Thyroid gland (tissue), 4 donors: ENCODE measurements around the gene MAPK11. TPM values are rescaled to one million over a fixed set of nuclear protein-coding genes. Genes with fewer than 3 reads are reported as not detected.

Experiments
- DNase-seq, 2 donors: peaks; one replicate each; pipeline ENCODE4 v3.0.0-alpha.2; 2019
- H3K27ac ChIP-seq, 3 donors: fragments of 200-600 bp; sonication (generic); 1 replicate in 2 of 3; 2 replicates in 1 of 3; pipeline ENCODE4 v1.5.1; 2016 to 2019; ENCODE audit warnings: mild to moderate bottlenecking in 1 of 3, moderate library complexity in 1 of 3
- H3K27me3 ChIP-seq: fragments of 200-600 bp; sonication (generic); one replicate; pipeline ENCODE4 v1.5.1; 2019
- H3K36me3 ChIP-seq, 2 donors: fragments of 200-600 bp; sonication (generic); one replicate each; pipeline ENCODE4 v1.5.1; 2016 to 2019
- H3K4me1 ChIP-seq, 2 donors: fragments of 200-600 bp; sonication (generic); one replicate each; pipeline ENCODE4 v1.5.1; 2017 to 2019
- H3K4me3 ChIP-seq, 3 donors: fragments of 200-600 bp; sonication (generic); replicated peaks in 1 of 3; 1 replicate in 2 of 3; 2 replicates in 1 of 3; pipeline ENCODE4 v1.5.1; 2016; ENCODE audit warnings: mild to moderate bottlenecking in 1 of 3
- H3K9me3 ChIP-seq: fragments of 200-600 bp; sonication (generic); one replicate; pipeline ENCODE4 v1.5.1; 2017
- CTCF ChIP-seq, 6 experiments: fragments of 200-600 bp in 3 of 6; fragments of 450-650 bp in 3 of 6; sonication (generic) in 3 of 6; IDR thresholded peaks; one replicate each; pipeline ENCODE4 v1.5.1; 2016 to 2019; ENCODE audit warnings: antibody characterized with exemption in 6 of 6, mild to moderate bottlenecking in 2 of 6, inconsistent platforms in 1 of 6, moderate library complexity in 1 of 6
- POLR2A ChIP-seq, 2 donors: fragments of 450-650 bp; IDR thresholded peaks; one replicate each; pipeline ENCODE4 v1.6.1; 2017; ENCODE audit warnings: antibody characterized with exemption in 2 of 2, mild to moderate bottlenecking in 2 of 2, moderate library complexity in 1 of 2
- WGBS, 2 donors: methylation state at CpG; one replicate each; pipeline ENCODE4 v1.1.5; 2017; 5-methylcytosine and 5-hydroxymethylcytosine counted together
- intact Hi-C: fragments of 100-400 bp; cut with DNase I; formaldehyde crosslinking; loops from one replicate; pipeline ENCODE4 v1.15.1; 2023
- total RNA-seq, 4 donors: library from RNA; depleted of rRNA; stranded (reverse); fragments of >200 nt; gene quantifications; one replicate each; pipeline ENCODE4 v1.2.3, GENCODE V29; 2016

Gene MAPK11
- total RNA-seq, 4 donors from 2014 or later, result 2.8 to 4.7 (median 4.0) TPM

GRCh38 chr22:50270666-50271394 is 650 bp upstream of the MAPK11 start:
- H3K27ac ChIP-seq, result peak overlapping the region in 1 of 3 donors; percentile 4
- H3K27me3 ChIP-seq, result no peaks in the 10 kb centered on the region
- H3K4me3 ChIP-seq, result peak overlapping the region in 2 of 3 donors; percentile 14 to 35
- TF ChIP-seq CTCF (IDR thresholded peaks at IDR 0.05) (no peak), POLR2A (IDR thresholded peaks at IDR 0.05) (no peak)
- peak; percentile 74 to 79 for DNase-seq
- peaks cover 10 to 11% of the 10 kb centered on the region in 2 donors for H3K36me3 ChIP-seq
- H3K9me3 ChIP-seq, result no peaks in the 10 kb centered on the region
- WGBS, 2 donors, result 2 to 4% methylated on average over 29 to 52 of the region's 53 CpGs
- peaks cover 41 to 51% of the 10 kb centered on the region in 2 donors for H3K4me1 ChIP-seq
- intact Hi-C loops, result no loop called here

GRCh38 chr22:50269573-50269969 is 609 bp downstream of the MAPK11 start:
- Histone ChIP-seq H3K36me3 (no peaks in the 10 kb centered on the region), H3K4me1 (peaks cover 41 to 51% of the 10 kb centered on the region in 2 donors), H3K27ac (peak overlapping the region in 1 of 3 donors; percentile 33), H3K4me3 (peak overlapping the region in 1 of 3 donors; percentile 35), H3K9me3 (no peaks in the 10 kb centered on the region), H3K27me3 (no peaks in the 10 kb centered on the region)
- TF ChIP-seq CTCF (IDR thresholded peaks at IDR 0.05) (no peak), POLR2A (IDR thresholded peaks at IDR 0.05) (no peak)
- 0% methylated on average over 4 of the region's 18 CpGs; no CpG with 5 or more reads in 1 of the 2 donors for WGBS, 2 donors
- intact Hi-C loops, result no loop called here
- no peak for DNase-seq

- peaks cover 41 to 51% of the 10 kb centered on the region in 2 donors for H3K4me1 ChIP-seq
- peak; percentile 83 to 88 for DNase-seq
- H3K9me3 ChIP-seq, result no peaks in the 10 kb centered on the region
- 22 to 26% methylated on average over 7 of the region's 9 CpGs for WGBS, 2 donors
- H3K27me3 ChIP-seq, result no peaks in the 10 kb centered on the region
- no peaks in the 10 kb centered on the region for H3K36me3 ChIP-seq
- intact Hi-C loops, result no loop called here
- no peak overlapping the region for H3K27ac ChIP-seq
- no peak for TF ChIP-seq CTCF (IDR thresholded peaks at IDR 0.05)
- no peak for TF ChIP-seq POLR2A (IDR thresholded peaks at IDR 0.05)
- H3K4me3 ChIP-seq, result no peak overlapping the region
Observed at GRCh38 chr22:50268655-50269113, 1.5 kb downstream of the MAPK11 start.

- 20 to 50% methylated on average over 8 to 30 of the region's 75 CpGs for WGBS, 2 donors
- peak; percentile 78 to 81 for DNase-seq
- intact Hi-C loops, result no loop called here
- Histone ChIP-seq H3K4me3 (peak overlapping the region in 1 of 3 donors; percentile 18), H3K27ac (no peak overlapping the region), H3K9me3 (no peaks in the 10 kb centered on the region), H3K4me1 (peaks cover 41 to 51% of the 10 kb centered on the region in 2 donors), H3K36me3 (no peaks in the 10 kb centered on the region), H3K27me3 (no peaks in the 10 kb centered on the region)
- peak in 3 of 6 experiments; percentile 14 to 37 (median 28) for TF ChIP-seq CTCF (IDR thresholded peaks at IDR 0.05)
- TF ChIP-seq POLR2A (IDR thresholded peaks at IDR 0.05), result no peak
Observed at GRCh38 chr22:50267591-50268390, 2.4 kb downstream of the MAPK11 start.
